ENCODE data around the gene GPRC5C. TPM values are rescaled to one million over a fixed set of nuclear protein-coding genes. Genes with fewer than 3 reads are reported as not detected.
A peak's percentile ranks its signal among the peaks of the same experiment; 100 is the strongest.

GPRC5C gene
- total and polyA plus RNA-seq, 11 donors, result 22.2 to 59.9 (median 35.3) TPM

GRCh38 chr17:74444406-74444805 lies 12.5 kb downstream of the GPRC5C start:
- Histone ChIP-seq H3K4me1 (peaks cover 5 to 71% (median 55%) of the 10 kb centered on the region in 12 donors), H3K27me3 (no peaks in the 10 kb centered on the region), H3K27ac (peak overlapping the region; percentile 74 to 95 (median 90)), H3K36me3 (peaks cover 0 to 35% (median 15%) of the 10 kb centered on the region in 9 donors), H3K4me3 (no peak overlapping the region), H3K9me3 (no peaks in the 10 kb centered on the region)
- 33 to 63% (median 45%) methylated on average over 11 to 12 of the region's 12 CpGs for WGBS, 4 donors
- peak; percentile 6 to 31 (median 14) for ATAC-seq
- intact Hi-C loops (cut with DNase I), result loop anchor here in 1 of 10 donors (10.0 kb wide), 1 partner anchor 230 kb away; the partner anchor contains the start of gene TTYH2
- DNase-seq, result peak in 4 of 5 donors; percentile 65 to 76 (median 70)
- TF ChIP-seq CTCF (IDR thresholded peaks at IDR 0.05), result no peak
- TF ChIP-seq POLR2A (IDR thresholded peaks at IDR 0.05), result no peak

GRCh38 chr17:74445158-74445557 lies 13.3 kb downstream of the GPRC5C start:
- DNase-seq (no peak), ATAC-seq (no peak)
- TF ChIP-seq CTCF (IDR thresholded peaks at IDR 0.05), result no peak
- no peak for TF ChIP-seq POLR2A (IDR thresholded peaks at IDR 0.05)
- intact Hi-C loops (cut with DNase I), result loop anchor here in 1 of 10 donors (10.0 kb wide), 1 partner anchor 230 kb away; the partner anchor contains the start of gene TTYH2
- Histone ChIP-seq H3K4me3 (no peak overlapping the region), H3K9me3 (no peaks in the 10 kb centered on the region), H3K36me3 (peaks cover 0 to 29% (median 9%) of the 10 kb centered on the region in 9 donors), H3K4me1 (peaks cover 5 to 78% (median 55%) of the 10 kb centered on the region in 12 donors), H3K27me3 (no peaks in the 10 kb centered on the region), H3K27ac (peak overlapping the region in 10 of 12 donors; percentile 67 to 95 (median 90))
- 72 to 84% (median 81%) methylated on average over 7 of the region's 7 CpGs for WGBS, 4 donors

GRCh38 chr17:74446551-74447500 lies 14.9 kb downstream of the GPRC5C start:
- no peaks in the 10 kb centered on the region for H3K27me3 ChIP-seq
- peaks cover 5 to 82% (median 55%) of the 10 kb centered on the region in 12 donors for H3K4me1 ChIP-seq
- whole genome bisulfite sequencing, 4 donors, result 18 to 37% (median 27%) methylated on average over 21 to 31 of the region's 31 CpGs

More at GRCh38 chr17:74446551-74447500, 14.9 kb downstream of the GPRC5C start:
- peaks cover 0 to 16% (median 0%) of the 10 kb centered on the region in 9 donors for H3K36me3 ChIP-seq
- H3K27ac ChIP-seq, result peak overlapping the region; percentile 52 to 99 (median 82)
- TF ChIP-seq CTCF (IDR thresholded peaks at IDR 0.05), result peak in 1 of 12 donors; percentile 14
- TF ChIP-seq POLR2A (IDR thresholded peaks at IDR 0.05), result no peak
- ATAC-seq (peak; percentile 26 to 53 (median 34)), DNase-seq (peak; percentile 75 to 88 (median 79))
- no peaks in the 10 kb centered on the region for H3K9me3 ChIP-seq
- intact Hi-C loops (cut with DNase I), result loop anchor here in 1 of 10 donors (10.0 kb wide), 1 partner anchor 232 kb away; the partner anchor contains the start of gene TTYH2
- H3K4me3 ChIP-seq, result peak overlapping the region in 7 of 12 donors; percentile 6 to 32 (median 16)

Data from heart left ventricle (tissue), 16 donors.